Stimulated activated effector memory CD8-positive, alpha-beta T cell treated with anti-CD3 and anti-CD28 coated beads, Interleukin-12 subunit alpha, Interleukin-12 subunit beta, amount 100 ng/mL, for 72 hours (primary cell): ENCODE measurements around the gene HDGFL1.

Experiments
- ATAC-seq: fragments of 150-1000 bp; cut with Tn5 transposase; 2 replicates; pipeline ENCODE4 v1.10.0; 2021
- DNase-seq, 2 donors: peaks; one replicate each; pipeline ENCODE4 v3.0.0; 2021 to 2022; ENCODE audit warnings: low spot score in 2 of 2
- H3K27ac Mint-ChIP-seq: one replicate; pipeline ENCODE4 v1.8.0; 2022; ENCODE audit warnings: mild to moderate bottlenecking, mixed read lengths
- H3K36me3 Mint-ChIP-seq: one replicate; pipeline ENCODE4 v1.8.0; 2022; ENCODE audit warnings: mild to moderate bottlenecking, mixed read lengths
- H3K4me1 Mint-ChIP-seq: one replicate; pipeline ENCODE4 v1.8.0; 2022; ENCODE audit warnings: mixed read lengths
- H3K4me3 Mint-ChIP-seq: one replicate; pipeline ENCODE4 v1.8.0; 2022; ENCODE audit warnings: mild to moderate bottlenecking, mixed read lengths
- H3K9me3 Mint-ChIP-seq: one replicate; pipeline ENCODE4 v1.8.0; 2022; ENCODE audit warnings: mixed read lengths

Gene HDGFL1

DNA sequence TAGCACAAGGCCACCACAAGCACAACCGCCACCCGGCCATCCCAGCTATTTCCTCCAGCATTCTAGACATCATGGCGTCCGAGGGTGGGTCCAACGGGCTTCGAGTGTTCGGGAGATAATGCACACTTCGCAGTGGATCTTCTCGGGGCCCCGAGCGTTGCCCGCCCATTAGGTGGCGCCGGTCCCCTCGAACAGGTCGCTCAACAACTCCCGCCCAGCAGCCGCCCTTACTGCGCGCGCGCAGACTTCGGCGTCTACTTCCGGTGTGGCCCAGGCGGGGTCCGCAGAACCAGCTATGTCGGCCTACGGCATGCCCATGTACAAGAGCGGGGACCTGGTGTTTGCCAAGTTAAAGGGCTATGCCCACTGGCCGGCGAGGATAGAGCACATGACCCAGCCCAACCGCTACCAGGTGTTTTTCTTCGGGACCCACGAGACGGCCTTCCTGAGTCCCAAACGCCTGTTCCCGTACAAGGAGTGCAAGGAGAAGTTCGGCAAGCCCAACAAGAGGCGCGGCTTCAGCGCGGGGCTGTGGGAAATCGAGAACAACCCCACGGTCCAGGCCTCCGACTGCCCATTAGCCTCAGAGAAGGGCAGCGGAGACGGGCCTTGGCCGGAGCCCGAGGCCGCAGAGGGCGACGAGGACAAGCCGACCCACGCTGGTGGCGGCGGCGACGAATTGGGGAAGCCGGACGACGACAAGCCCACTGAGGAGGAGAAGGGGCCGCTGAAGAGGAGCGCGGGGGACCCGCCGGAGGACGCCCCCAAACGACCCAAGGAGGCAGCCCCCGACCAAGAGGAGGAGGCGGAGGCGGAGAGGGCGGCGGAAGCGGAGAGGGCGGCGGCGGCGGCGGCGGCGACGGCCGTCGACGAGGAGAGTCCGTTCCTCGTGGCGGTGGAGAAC is at the start of gene HDGFL1:
HDGFL1 (plus strand) TSS at position 286 of the 904 bp plus-strand sequence; CDS start at position 296, 10 bp downstream.
- ATAC-seq, result no peak
- Mint-ChIP-seq H3K4me3 (no peak within 1 kb of the TSS), H3K36me3 (no peaks in the 10 kb centered on the region), H3K4me1 (no peaks in the 10 kb centered on the region), H3K27ac (no peak within 1 kb of the TSS), H3K9me3 (peaks cover 3% of the 10 kb centered on the region)
- no peak for DNase-seq

- Mint-ChIP-seq H3K4me1 (no peaks in the 10 kb centered on the region), H3K9me3 (peaks cover 26% of the 10 kb centered on the region), H3K36me3 (no peaks in the 10 kb centered on the region), H3K4me3 (no peak overlapping the region), H3K27ac (no peak overlapping the region)
- ATAC-seq, result no peak
- DNase-seq, result no peak
Observed at GRCh38 chr6:22521035-22521434, 48.3 kb upstream of the HDGFL1 start.

GRCh38 chr6:22526736-22527135 is 42.6 kb upstream of the HDGFL1 start:
- Mint-ChIP-seq H3K27ac (no peak overlapping the region), H3K9me3 (peaks cover 20% of the 10 kb centered on the region), H3K4me1 (no peaks in the 10 kb centered on the region), H3K4me3 (no peak overlapping the region), H3K36me3 (no peaks in the 10 kb centered on the region)
- DNase-seq (no peak), ATAC-seq (no peak)

- Mint-ChIP-seq H3K27ac (no peak overlapping the region), H3K9me3 (peaks cover 7% of the 10 kb centered on the region), H3K4me3 (no peak overlapping the region), H3K36me3 (no peaks in the 10 kb centered on the region), H3K4me1 (no peaks in the 10 kb centered on the region)
- ATAC-seq, result no peak
- DNase-seq, result no peak
Observed at GRCh38 chr6:22529866-22530265, 39.5 kb upstream of the HDGFL1 start.

GRCh38 chr6:22530506-22530905 is 38.9 kb upstream of the HDGFL1 start:
- DNase-seq (no peak), ATAC-seq (no peak)
- peaks cover 7% of the 10 kb centered on the region for H3K9me3 Mint-ChIP-seq
- no peaks in the 10 kb centered on the region for H3K36me3 Mint-ChIP-seq
- H3K4me1 Mint-ChIP-seq, result no peaks in the 10 kb centered on the region
- H3K27ac Mint-ChIP-seq, result no peak overlapping the region
- H3K4me3 Mint-ChIP-seq, result no peak overlapping the region

GRCh38 chr6:22536122-22536521 is 33.2 kb upstream of the HDGFL1 start:
- no peak for ATAC-seq
- Mint-ChIP-seq H3K9me3 (peaks cover 10% of the 10 kb centered on the region), H3K4me3 (no peak overlapping the region), H3K27ac (no peak overlapping the region), H3K36me3 (no peaks in the 10 kb centered on the region), H3K4me1 (no peaks in the 10 kb centered on the region)
- DNase-seq, result no peak

- H3K4me1 Mint-ChIP-seq, result no peaks in the 10 kb centered on the region
- no peak for DNase-seq
- H3K27ac Mint-ChIP-seq, result no peak overlapping the region
- H3K4me3 Mint-ChIP-seq, result no peak overlapping the region
- H3K9me3 Mint-ChIP-seq, result peaks cover 3% of the 10 kb centered on the region
- no peak for ATAC-seq
- H3K36me3 Mint-ChIP-seq, result no peaks in the 10 kb centered on the region
Observed at GRCh38 chr6:22544476-22544875, 24.9 kb upstream of the HDGFL1 start.

DNA sequence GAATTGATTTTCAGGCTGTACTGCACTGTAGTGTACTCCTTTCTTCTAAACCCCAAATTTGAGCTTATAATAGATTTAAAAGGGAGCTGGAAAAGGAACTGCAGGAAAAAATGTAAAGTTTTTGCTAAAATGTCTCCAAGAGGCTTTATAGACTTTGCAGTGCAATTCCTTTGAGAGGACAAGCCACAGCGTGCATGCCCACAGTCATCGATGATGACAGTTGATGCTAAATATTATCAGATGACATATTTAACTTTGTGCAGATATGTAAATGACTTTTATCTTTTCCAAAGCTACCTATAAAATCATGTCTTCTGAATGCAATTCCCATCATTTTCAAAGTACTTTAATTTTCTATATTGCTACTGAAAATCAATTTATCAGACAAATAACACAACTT is 24.3 kb upstream of the HDGFL1 start:
- H3K36me3 Mint-ChIP-seq, result no peaks in the 10 kb centered on the region
- peaks cover 5% of the 10 kb centered on the region for H3K9me3 Mint-ChIP-seq
- no peak overlapping the region for H3K27ac Mint-ChIP-seq
- H3K4me1 Mint-ChIP-seq, result no peaks in the 10 kb centered on the region
- no peak for DNase-seq
- ATAC-seq, result no peak
- H3K4me3 Mint-ChIP-seq, result no peak overlapping the region

GRCh38 chr6:22546236-22546635 is 23.1 kb upstream of the HDGFL1 start:
- ATAC-seq (no peak), DNase-seq (no peak)
- Mint-ChIP-seq H3K4me3 (no peak overlapping the region), H3K9me3 (peaks cover 8% of the 10 kb centered on the region), H3K4me1 (no peaks in the 10 kb centered on the region), H3K27ac (no peak overlapping the region), H3K36me3 (no peaks in the 10 kb centered on the region)

DNA sequence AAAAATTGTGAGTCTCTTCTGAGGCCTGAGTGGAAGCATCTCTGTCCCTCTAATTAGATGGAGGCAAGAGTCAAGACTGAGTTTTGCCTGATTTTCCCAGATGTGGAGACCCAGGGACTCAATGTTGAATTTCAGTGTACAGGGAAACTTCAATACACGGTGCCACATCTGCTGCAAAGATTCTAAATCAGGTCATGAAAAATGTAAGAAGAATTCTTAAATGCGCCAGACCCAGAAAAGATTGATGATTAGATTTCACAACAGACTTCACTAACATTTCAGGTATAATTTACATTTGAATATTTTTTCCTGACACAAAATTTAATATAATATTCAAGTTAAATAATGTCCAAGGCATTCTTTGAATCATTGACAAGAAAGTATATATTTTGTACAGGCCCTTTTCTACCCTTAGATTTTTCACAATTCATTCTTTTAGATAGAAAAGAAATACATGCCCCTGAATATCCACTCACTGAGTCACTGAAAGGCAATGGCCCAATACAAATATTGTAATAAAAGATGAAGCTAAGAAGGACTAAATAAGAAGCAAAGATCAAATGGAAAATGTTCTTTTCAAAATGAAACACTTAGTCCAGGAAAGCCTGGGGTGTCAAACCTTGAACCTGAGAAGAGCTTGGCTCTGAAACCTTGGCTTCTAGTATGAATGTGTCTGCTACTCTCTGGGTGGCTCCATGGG is 18.2 kb upstream of the HDGFL1 start:
- no peak for ATAC-seq
- Mint-ChIP-seq H3K27ac (no peak overlapping the region), H3K36me3 (no peaks in the 10 kb centered on the region), H3K4me1 (no peaks in the 10 kb centered on the region), H3K9me3 (peaks cover 11% of the 10 kb centered on the region), H3K4me3 (no peak overlapping the region)
- no peak for DNase-seq

GRCh38 chr6:22556266-22556665 is 13.1 kb upstream of the HDGFL1 start:
- Mint-ChIP-seq H3K9me3 (peaks cover 3% of the 10 kb centered on the region), H3K4me3 (no peak overlapping the region), H3K4me1 (no peaks in the 10 kb centered on the region), H3K27ac (no peak overlapping the region), H3K36me3 (no peaks in the 10 kb centered on the region)
- ATAC-seq (no peak), DNase-seq (no peak)

- DNase-seq (no peak), ATAC-seq (no peak)
- H3K4me3 Mint-ChIP-seq, result no peak overlapping the region
- H3K9me3 Mint-ChIP-seq, result peaks cover 6% of the 10 kb centered on the region
- H3K27ac Mint-ChIP-seq, result no peak overlapping the region
- no peaks in the 10 kb centered on the region for H3K36me3 Mint-ChIP-seq
- H3K4me1 Mint-ChIP-seq, result no peaks in the 10 kb centered on the region
Observed at GRCh38 chr6:22557007-22557406, 12.4 kb upstream of the HDGFL1 start.

GRCh38 chr6:22558288-22558882 is 11.0 kb upstream of the HDGFL1 start:
- Mint-ChIP-seq H3K4me1 (no peaks in the 10 kb centered on the region), H3K36me3 (no peaks in the 10 kb centered on the region), H3K9me3 (peaks cover 3% of the 10 kb centered on the region), H3K4me3 (no peak overlapping the region), H3K27ac (no peak overlapping the region)
- ATAC-seq (no peak), DNase-seq (no peak)

GRCh38 chr6:22568854-22569253 is 512 bp upstream of the HDGFL1 start:
- no peaks in the 10 kb centered on the region for H3K36me3 Mint-ChIP-seq
- no peak overlapping the region for H3K27ac Mint-ChIP-seq
- no peak for ATAC-seq
- H3K9me3 Mint-ChIP-seq, result peaks cover 3% of the 10 kb centered on the region
- no peak overlapping the region for H3K4me3 Mint-ChIP-seq
- no peak for DNase-seq
- H3K4me1 Mint-ChIP-seq, result no peaks in the 10 kb centered on the region

- no peak for ATAC-seq
- no peak for DNase-seq
- H3K27ac Mint-ChIP-seq, result no peak overlapping the region
- H3K36me3 Mint-ChIP-seq, result no peaks in the 10 kb centered on the region
- no peaks in the 10 kb centered on the region for H3K4me1 Mint-ChIP-seq
- H3K4me3 Mint-ChIP-seq, result no peak overlapping the region
- peaks cover 3% of the 10 kb centered on the region for H3K9me3 Mint-ChIP-seq
Observed at GRCh38 chr6:22570185-22570551, 802 bp downstream of the HDGFL1 start.

GRCh38 chr6:22575190-22575589 is 5.8 kb downstream of the HDGFL1 start:
- ATAC-seq (no peak), DNase-seq (no peak)
- Mint-ChIP-seq H3K36me3 (no peaks in the 10 kb centered on the region), H3K9me3 (peaks cover 7% of the 10 kb centered on the region), H3K4me1 (no peaks in the 10 kb centered on the region), H3K27ac (no peak overlapping the region), H3K4me3 (no peak overlapping the region)
